Lower leg skin (tissue), 3 donors: ENCODE results near the gene CAMK1G.

ENCODE experiments used
- POLR2A ChIP-seq, 2 donors: fragments of 450-650 bp; IDR thresholded peaks; one replicate each; pipeline ENCODE4 v1.6.1; 2016 to 2017; ENCODE audit warnings: antibody characterized with exemption in 2 of 2, mild to moderate bottlenecking in 1 of 2, moderate library complexity in 1 of 2
- TF ChIP-seq, protein P1 (sequence below), 3 donors: fragments of 450-650 bp; IDR thresholded peaks; one replicate each; pipeline ENCODE4 v1.5.1; 2016; ENCODE audit warnings: antibody characterized with exemption in 3 of 3, mild to moderate bottlenecking in 3 of 3, moderate library complexity in 2 of 3

DNA sequence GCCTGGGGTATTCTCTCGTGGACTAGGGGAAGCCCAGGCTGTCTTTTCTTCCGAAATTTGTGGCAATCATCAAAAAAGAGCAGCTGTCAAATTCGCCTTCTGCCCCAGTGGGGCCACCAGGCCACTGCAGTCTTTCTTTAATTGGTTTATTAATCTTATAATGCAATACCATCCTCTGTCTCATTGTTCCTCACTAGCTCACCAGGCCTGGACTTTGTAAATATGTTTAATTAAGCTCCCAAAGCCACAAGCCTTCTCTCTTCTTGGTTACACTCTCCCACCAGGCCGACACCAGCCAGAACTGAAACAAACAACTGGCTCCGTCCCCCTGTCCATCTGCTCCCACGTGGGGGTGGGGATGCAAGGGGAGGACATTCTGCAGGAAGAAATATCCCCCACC, 22.0 kb upstream of the CAMK1G start:
- TF ChIP-seq, protein P1, sequence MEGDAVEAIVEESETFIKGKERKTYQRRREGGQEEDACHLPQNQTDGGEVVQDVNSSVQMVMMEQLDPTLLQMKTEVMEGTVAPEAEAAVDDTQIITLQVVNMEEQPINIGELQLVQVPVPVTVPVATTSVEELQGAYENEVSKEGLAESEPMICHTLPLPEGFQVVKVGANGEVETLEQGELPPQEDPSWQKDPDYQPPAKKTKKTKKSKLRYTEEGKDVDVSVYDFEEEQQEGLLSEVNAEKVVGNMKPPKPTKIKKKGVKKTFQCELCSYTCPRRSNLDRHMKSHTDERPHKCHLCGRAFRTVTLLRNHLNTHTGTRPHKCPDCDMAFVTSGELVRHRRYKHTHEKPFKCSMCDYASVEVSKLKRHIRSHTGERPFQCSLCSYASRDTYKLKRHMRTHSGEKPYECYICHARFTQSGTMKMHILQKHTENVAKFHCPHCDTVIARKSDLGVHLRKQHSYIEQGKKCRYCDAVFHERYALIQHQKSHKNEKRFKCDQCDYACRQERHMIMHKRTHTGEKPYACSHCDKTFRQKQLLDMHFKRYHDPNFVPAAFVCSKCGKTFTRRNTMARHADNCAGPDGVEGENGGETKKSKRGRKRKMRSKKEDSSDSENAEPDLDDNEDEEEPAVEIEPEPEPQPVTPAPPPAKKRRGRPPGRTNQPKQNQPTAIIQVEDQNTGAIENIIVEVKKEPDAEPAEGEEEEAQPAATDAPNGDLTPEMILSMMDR (IDR thresholded peaks at IDR 0.05), result no peak
- TF ChIP-seq POLR2A (IDR thresholded peaks at IDR 0.05), result no peak
